HG03066 (cell line): ENCODE results near the gene AXIN2.
"Not testable (repeated sequence)": the region's sequence is repeated elsewhere in the genome, so short reads cannot be mapped to it uniquely, and the experiment has no call there.

Experiments
- ATAC-seq: cut with Tn5 transposase; IDR thresholded peaks from one replicate; pipeline ENCODE4 v1.9.1; 2021; ENCODE audit warnings: low read depth; ENCODE audit not compliant: unreplicated experiment

AXIN2 gene

GRCh38 chr17:65487990-65488389 lies 73.5 kb downstream of the AXIN2 start:
- no peak for ATAC-seq

GRCh38 chr17:65487161-65487560 lies 74.3 kb downstream of the AXIN2 start:
- no peak for ATAC-seq

- no peak for ATAC-seq
Measured at GRCh38 chr17:65485388-65486299, 75.8 kb downstream of the AXIN2 start.

- ATAC-seq = not testable (repeated sequence)
Measured at GRCh38 chr17:65484405-65484804, 77.0 kb downstream of the AXIN2 start.

- no peak for ATAC-seq
Measured at GRCh38 chr17:65483438-65483837, 78.0 kb downstream of the AXIN2 start.

GRCh38 chr17:65482201-65482600 lies 79.2 kb downstream of the AXIN2 start:
- no peak for ATAC-seq

GRCh38 chr17:65479282-65479681 lies 82.2 kb downstream of the AXIN2 start:
- no peak for ATAC-seq
